GM20000 (cell line): ENCODE results near the gene PTPRG.

Experiments
- DNase-seq: peaks from one replicate; pipeline ENCODE4 v3.0.0; 2012; ENCODE audit warnings: low spot score
- CTCF ChIP-seq: IDR thresholded peaks from 2 replicates; pipeline ENCODE4 v1.5.1; 2012; ENCODE audit warnings: mild to moderate bottlenecking, control low read depth; ENCODE audit errors: extremely low read depth, missing control alignments

The PTPRG gene

DNA sequence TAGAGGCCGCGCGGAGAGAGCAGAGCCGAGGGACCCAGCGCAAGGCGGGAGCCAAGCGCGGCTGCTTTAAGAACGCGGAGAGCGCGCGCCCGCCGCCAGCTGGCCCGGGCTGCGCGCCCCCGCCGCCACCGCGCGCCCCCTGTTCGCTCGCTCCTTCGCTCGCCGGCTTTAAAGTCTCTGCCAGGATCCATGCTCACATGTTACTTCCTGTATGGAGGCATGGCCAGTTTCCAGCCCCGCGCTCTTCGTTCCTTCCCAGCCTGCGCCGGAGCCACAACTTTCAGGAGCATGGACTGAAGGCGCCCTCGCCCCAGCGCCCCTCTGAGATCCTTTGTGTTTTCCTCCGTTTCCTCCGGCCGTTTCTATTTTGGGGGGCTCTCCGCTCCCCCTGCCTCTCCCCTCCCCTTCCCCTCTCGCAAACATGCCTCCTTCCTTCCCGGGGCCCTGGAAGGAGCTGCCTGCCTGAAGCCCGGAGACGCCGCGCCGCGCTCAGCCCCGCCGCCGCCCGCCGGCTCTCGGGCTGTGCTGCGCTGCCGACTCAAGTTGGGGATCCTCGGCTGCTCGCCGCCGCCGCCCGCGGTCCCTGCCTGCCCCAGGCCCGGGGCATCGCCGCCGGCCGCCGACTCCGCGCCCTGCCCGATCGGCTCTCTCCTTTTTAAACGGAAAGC, at the start of gene PTPRG:
TSS of gene PTPRG (plus strand) at position 198 of the 668 bp plus-strand sequence. CDS start 717 bp downstream, outside the sequence.
- DNase-seq, result peak; percentile 69
- no peak for TF ChIP-seq CTCF

GRCh38 chr3:61518590-61518989, 42.8 kb upstream of the PTPRG start:
- no peak for TF ChIP-seq CTCF
- no peak for DNase-seq

- DNase-seq, result peak; percentile 68
Observed at GRCh38 chr3:61520966-61521628, 40.3 kb upstream of the PTPRG start.

DNA sequence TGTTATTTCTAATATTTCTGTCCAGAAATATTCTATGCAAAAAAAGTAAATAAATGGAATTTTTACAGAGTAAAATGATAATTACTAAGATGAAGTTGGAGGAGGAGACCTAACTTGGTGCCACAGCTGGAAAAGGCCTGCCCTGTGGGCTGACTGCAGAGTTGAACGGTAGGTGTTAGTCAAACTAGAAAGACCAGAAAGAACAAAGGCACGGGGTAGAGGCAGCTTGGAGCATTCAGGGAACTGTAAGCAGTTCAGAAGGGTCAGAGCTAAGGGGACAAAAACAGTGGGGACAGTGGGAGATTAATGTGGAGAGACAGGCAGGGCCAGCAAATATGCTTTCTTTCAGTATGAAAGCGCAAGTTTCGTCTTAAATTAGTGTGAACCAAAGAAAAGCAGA, 39.3 kb upstream of the PTPRG start:
- TF ChIP-seq CTCF, result no peak
- DNase-seq, result no peak

More at GRCh38 chr3:61520966-61521628, 40.3 kb upstream of the PTPRG start:
- TF ChIP-seq CTCF, result no peak

DNA sequence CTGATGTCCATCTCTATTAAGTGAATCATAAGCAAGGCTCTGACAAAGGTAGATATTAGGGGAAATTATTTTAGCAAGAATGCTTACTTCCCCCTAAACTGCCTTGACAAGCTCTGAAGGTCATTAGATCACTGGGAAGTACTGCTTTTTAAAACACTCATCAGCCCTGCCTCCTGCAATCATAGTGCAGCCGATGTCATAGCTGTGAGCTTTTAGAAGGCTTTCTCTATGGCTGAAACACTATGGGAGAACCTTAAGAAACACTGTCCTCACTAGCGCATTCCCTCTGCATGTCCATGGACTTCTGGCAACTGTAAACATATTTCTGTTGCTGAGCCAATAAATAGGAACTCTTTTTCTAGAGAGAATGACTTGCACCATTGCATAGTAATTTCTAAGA, 38.7 kb upstream of the PTPRG start:
- DNase-seq, result no peak
- no peak for TF ChIP-seq CTCF

- DNase-seq, result no peak
- no peak for TF ChIP-seq CTCF
Observed at GRCh38 chr3:61524933-61525332, 36.4 kb upstream of the PTPRG start.

- DNase-seq, result no peak
- no peak for TF ChIP-seq CTCF
Observed at GRCh38 chr3:61526308-61526707, 35.1 kb upstream of the PTPRG start.
